Neural progenitor cell (in vitro differentiated cells): ENCODE data around the gene TELO2.

Source experiments
- EZH2phosphoT487 ChIP-seq: fragments of 200-600 bp; sonication (generic); IDR thresholded peaks from 2 replicates; pipeline ENCODE4 v1.6.1; 2017; ENCODE audit warnings: antibody characterized with exemption
- TF ChIP-seq, protein P1 (sequence below): fragments of 200-600 bp; sonication (generic); IDR thresholded peaks from 2 replicates; pipeline ENCODE4 v1.5.1; 2017; ENCODE audit warnings: antibody characterized with exemption, mild to moderate bottlenecking

DNA sequence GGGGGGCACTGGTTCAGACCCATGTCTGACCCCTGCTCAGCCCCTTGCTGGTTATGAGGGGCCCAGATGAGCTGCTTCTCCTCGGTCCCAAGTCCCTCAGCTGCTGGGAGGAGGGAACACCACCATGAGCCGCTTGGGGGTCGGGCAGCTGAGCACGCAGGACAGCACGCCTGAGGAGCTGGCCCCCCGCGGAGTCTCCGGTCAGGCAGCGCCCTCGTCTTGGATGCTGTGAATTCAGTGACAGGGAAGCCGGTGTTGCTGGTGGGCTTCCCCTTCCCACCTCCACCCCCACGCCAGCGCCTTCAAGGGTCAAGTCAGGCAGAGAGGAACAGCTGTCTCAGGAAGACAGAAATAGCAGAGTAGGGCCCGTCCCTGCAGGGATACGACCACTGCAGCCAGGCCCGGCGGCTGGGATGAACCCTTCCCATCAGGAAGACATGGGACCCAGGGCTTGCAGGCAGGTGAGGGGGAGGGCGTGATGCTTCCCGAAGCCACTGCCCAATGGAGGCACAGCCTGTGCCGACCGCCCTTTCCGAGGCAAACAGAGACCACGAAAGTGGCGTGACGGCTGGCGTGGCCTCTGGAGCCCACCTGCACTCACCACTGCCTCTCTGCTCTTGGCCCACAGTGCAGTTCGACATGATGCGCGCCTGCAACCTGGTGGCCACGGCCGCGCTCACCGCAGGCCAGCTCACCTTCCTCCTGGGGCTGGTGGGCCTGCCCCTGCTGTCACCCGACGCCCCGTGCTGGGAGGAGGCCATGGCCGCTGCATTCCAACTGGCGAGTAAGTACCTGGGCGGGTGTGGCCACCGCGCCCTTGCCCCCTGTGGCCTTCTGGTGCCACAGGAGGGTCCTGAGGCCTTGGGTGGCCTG is 48.4 kb downstream of the TELO2 start:
- TF ChIP-seq, protein P1, sequence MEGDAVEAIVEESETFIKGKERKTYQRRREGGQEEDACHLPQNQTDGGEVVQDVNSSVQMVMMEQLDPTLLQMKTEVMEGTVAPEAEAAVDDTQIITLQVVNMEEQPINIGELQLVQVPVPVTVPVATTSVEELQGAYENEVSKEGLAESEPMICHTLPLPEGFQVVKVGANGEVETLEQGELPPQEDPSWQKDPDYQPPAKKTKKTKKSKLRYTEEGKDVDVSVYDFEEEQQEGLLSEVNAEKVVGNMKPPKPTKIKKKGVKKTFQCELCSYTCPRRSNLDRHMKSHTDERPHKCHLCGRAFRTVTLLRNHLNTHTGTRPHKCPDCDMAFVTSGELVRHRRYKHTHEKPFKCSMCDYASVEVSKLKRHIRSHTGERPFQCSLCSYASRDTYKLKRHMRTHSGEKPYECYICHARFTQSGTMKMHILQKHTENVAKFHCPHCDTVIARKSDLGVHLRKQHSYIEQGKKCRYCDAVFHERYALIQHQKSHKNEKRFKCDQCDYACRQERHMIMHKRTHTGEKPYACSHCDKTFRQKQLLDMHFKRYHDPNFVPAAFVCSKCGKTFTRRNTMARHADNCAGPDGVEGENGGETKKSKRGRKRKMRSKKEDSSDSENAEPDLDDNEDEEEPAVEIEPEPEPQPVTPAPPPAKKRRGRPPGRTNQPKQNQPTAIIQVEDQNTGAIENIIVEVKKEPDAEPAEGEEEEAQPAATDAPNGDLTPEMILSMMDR = no peak
- TF ChIP-seq EZH2phosphoT487 = no peak
